Liver (tissue), 3 donors: ENCODE results near the gene CLTA.

ENCODE experiments used
- FOXA1 ChIP-seq: IDR thresholded peaks from 2 replicates; pipeline ENCODE4 v1.6.1; 2016; ENCODE audit warnings: antibody characterized with exemption
- GABPA ChIP-seq, 2 donors: IDR thresholded peaks in 1 of 2; conservative IDR thresholded peaks in 1 of 2; 2 replicates each; pipeline ENCODE4 v1.6.1; 2016; ENCODE audit warnings: antibody characterized with exemption in 2 of 2, mild to moderate bottlenecking in 1 of 2, moderate library complexity in 1 of 2
- JUND ChIP-seq, 2 donors: IDR thresholded peaks; 2 replicates each; pipeline ENCODE4 v1.6.1; 2016; ENCODE audit warnings: antibody characterized with exemption in 2 of 2
- RAD21 ChIP-seq, 2 donors: IDR thresholded peaks; 2 replicates each; pipeline ENCODE4 v1.6.1; 2016; ENCODE audit warnings: antibody characterized with exemption in 2 of 2, mild to moderate bottlenecking in 2 of 2
- SP1 ChIP-seq: IDR thresholded peaks from 2 replicates; pipeline ENCODE4 v1.6.1; 2018; ENCODE audit warnings: antibody characterized with exemption, mild to moderate bottlenecking
- TAF1 ChIP-seq: conservative IDR thresholded peaks from 2 replicates; pipeline ENCODE4 v1.6.1; 2016; ENCODE audit warnings: antibody characterized with exemption, mild to moderate bottlenecking
- YY1 ChIP-seq: IDR thresholded peaks from 2 replicates; pipeline ENCODE4 v1.6.1; 2016; ENCODE audit warnings: antibody characterized with exemption, mild to moderate bottlenecking
- TF ChIP-seq, protein P1 (sequence below): IDR thresholded peaks from 2 replicates; pipeline ENCODE4 v1.6.1; 2016; ENCODE audit warnings: antibody characterized with exemption
- TF ChIP-seq, protein P2 (sequence below): fragments of 150-350 bp; IDR thresholded peaks from 2 replicates; pipeline ENCODE4 v1.5.1; 2017; ENCODE audit warnings: improper control_type of control experiment, low read depth, low read length; ENCODE audit not compliant: missing input control
- TF ChIP-seq, protein P3 (sequence below): IDR thresholded peaks from 2 replicates; pipeline ENCODE4 v1.6.1; 2016; ENCODE audit warnings: antibody characterized with exemption
- donor health status: healthy.
- donor health status: healthy.

DNA sequence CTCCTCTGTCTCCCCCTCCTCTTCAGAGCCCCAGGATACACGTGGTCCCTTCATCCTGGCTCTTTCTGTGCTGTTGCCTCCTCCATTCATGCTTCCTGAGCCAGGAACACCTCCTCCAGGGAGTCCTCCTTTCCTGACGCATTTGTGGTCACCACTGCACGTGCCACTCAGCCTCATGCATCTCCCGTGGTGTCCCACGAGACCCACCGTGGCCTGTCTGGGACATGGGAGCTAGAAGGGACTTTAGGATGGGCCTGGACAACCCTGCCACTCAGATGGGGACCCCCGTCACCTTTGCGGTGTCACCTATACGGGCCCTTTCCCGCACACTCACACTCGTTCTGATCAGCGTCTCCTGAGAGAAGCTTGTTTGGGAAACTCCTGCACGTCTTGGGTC lies 47.5 kb upstream of the CLTA start:
- TF ChIP-seq, protein P1, sequence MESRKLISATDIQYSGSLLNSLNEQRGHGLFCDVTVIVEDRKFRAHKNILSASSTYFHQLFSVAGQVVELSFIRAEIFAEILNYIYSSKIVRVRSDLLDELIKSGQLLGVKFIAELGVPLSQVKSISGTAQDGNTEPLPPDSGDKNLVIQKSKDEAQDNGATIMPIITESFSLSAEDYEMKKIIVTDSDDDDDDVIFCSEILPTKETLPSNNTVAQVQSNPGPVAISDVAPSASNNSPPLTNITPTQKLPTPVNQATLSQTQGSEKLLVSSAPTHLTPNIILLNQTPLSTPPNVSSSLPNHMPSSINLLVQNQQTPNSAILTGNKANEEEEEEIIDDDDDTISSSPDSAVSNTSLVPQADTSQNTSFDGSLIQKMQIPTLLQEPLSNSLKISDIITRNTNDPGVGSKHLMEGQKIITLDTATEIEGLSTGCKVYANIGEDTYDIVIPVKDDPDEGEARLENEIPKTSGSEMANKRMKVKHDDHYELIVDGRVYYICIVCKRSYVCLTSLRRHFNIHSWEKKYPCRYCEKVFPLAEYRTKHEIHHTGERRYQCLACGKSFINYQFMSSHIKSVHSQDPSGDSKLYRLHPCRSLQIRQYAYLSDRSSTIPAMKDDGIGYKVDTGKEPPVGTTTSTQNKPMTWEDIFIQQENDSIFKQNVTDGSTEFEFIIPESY, result no peak
- TF ChIP-seq, protein P2, sequence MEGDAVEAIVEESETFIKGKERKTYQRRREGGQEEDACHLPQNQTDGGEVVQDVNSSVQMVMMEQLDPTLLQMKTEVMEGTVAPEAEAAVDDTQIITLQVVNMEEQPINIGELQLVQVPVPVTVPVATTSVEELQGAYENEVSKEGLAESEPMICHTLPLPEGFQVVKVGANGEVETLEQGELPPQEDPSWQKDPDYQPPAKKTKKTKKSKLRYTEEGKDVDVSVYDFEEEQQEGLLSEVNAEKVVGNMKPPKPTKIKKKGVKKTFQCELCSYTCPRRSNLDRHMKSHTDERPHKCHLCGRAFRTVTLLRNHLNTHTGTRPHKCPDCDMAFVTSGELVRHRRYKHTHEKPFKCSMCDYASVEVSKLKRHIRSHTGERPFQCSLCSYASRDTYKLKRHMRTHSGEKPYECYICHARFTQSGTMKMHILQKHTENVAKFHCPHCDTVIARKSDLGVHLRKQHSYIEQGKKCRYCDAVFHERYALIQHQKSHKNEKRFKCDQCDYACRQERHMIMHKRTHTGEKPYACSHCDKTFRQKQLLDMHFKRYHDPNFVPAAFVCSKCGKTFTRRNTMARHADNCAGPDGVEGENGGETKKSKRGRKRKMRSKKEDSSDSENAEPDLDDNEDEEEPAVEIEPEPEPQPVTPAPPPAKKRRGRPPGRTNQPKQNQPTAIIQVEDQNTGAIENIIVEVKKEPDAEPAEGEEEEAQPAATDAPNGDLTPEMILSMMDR, result no peak
- TF ChIP-seq YY1, result no peak
- TF ChIP-seq, protein P3, sequence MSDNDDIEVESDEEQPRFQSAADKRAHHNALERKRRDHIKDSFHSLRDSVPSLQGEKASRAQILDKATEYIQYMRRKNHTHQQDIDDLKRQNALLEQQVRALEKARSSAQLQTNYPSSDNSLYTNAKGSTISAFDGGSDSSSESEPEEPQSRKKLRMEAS, result no peak
- TF ChIP-seq RAD21 (IDR thresholded peaks at IDR 0.05), result no peak
- no peak for TF ChIP-seq TAF1
- TF ChIP-seq FOXA1, result no peak
- no peak for TF ChIP-seq SP1
- no peak for TF ChIP-seq GABPA (IDR thresholded peaks at IDR 0.05 in 1 of 2, conservative IDR thresholded peaks at IDR 0.05 in 1 of 2)
- no peak for TF ChIP-seq JUND (IDR thresholded peaks at IDR 0.05)
